ENCODE data around the gene HORMAD2. TPM values are rescaled to one million over a fixed set of nuclear protein-coding genes. Genes with fewer than 3 reads are reported as not detected.
"Not testable (repeated sequence)": the region's sequence is repeated elsewhere in the genome, so short reads cannot be mapped to it uniquely, and the experiment has no call there.

HORMAD2 gene
- total RNA-seq, 4 donors from 2014 or later: not detected

DNA sequence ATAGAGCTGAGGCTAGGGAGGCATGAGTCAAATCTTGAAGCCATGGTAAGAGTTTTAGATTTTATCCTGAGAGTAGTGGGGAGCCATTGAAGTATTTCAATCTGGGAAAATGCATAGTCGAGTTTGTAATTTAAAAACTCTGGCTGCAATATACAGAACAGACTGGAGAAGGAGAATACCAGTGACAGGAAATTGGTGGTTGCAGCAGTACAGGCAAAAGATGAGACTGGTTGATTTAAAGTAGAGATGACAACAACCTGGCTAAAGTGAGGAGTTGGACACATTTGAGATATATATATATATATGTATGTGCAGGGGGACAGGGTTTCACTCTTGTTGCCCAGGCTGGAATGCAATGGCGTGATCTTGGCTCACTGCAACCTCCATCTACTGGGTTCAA lies 6.2 kb downstream of the HORMAD2 start:
- no peak for DNase-seq (ENCODE audit: extremely low spot score)
- intact Hi-C loops (cut with DNase I): loop anchor here (10.0 kb wide), 1 partner anchor 452 kb away; no protein-coding TSS in a partner anchor
- no peak overlapping the region for H3K4me3 ChIP-seq
- TF ChIP-seq, protein P1, sequence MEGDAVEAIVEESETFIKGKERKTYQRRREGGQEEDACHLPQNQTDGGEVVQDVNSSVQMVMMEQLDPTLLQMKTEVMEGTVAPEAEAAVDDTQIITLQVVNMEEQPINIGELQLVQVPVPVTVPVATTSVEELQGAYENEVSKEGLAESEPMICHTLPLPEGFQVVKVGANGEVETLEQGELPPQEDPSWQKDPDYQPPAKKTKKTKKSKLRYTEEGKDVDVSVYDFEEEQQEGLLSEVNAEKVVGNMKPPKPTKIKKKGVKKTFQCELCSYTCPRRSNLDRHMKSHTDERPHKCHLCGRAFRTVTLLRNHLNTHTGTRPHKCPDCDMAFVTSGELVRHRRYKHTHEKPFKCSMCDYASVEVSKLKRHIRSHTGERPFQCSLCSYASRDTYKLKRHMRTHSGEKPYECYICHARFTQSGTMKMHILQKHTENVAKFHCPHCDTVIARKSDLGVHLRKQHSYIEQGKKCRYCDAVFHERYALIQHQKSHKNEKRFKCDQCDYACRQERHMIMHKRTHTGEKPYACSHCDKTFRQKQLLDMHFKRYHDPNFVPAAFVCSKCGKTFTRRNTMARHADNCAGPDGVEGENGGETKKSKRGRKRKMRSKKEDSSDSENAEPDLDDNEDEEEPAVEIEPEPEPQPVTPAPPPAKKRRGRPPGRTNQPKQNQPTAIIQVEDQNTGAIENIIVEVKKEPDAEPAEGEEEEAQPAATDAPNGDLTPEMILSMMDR (IDR thresholded peaks at IDR 0.05): no peak
- TF ChIP-seq POLR2A (IDR thresholded peaks at IDR 0.05; ENCODE audit: low read depth): no peak
- no peak for TF ChIP-seq POLR2AphosphoS5 (IDR thresholded peaks at IDR 0.05)
- TF ChIP-seq EP300 (IDR thresholded peaks at IDR 0.05): no peak
- no peaks in the 10 kb centered on the region for H3K36me3 ChIP-seq
- H3K9me3 ChIP-seq: peaks cover 0 to 5% (median 0%) of the 10 kb centered on the region in 4 donors
- WGBS: 79% methylated on average over 2 of the region's 2 CpGs
- H3K4me1 ChIP-seq: peaks cover 0 to 9% (median 0%) of the 10 kb centered on the region in 4 donors
- no peak overlapping the region for H3K27ac ChIP-seq (replicated peaks in 1 of 4)
- peaks cover 0 to 10% (median 0%) of the 10 kb centered on the region in 4 donors for H3K27me3 ChIP-seq

GRCh38 chr22:30087037-30087436 lies 6.8 kb downstream of the HORMAD2 start:
- not testable (repeated sequence) for H3K4me1 ChIP-seq; H3K27me3 ChIP-seq; H3K36me3 ChIP-seq; H3K9me3 ChIP-seq; H3K27ac ChIP-seq (replicated peaks in 1 of 4); DNase-seq (ENCODE audit: extremely low spot score); H3K4me3 ChIP-seq
- 85% methylated on average over 5 of the region's 5 CpGs for WGBS
- intact Hi-C loops (cut with DNase I): loop anchor here (10.0 kb wide), 1 partner anchor 452 kb away; no protein-coding TSS in a partner anchor

GRCh38 chr22:30087611-30088010 lies 7.3 kb downstream of the HORMAD2 start:
- no peak overlapping the region for H3K4me3 ChIP-seq
- no peaks in the 10 kb centered on the region for H3K36me3 ChIP-seq
- peaks cover 0 to 9% (median 0%) of the 10 kb centered on the region in 4 donors for H3K4me1 ChIP-seq
- H3K27me3 ChIP-seq: peaks cover 0 to 7% (median 0%) of the 10 kb centered on the region in 4 donors
- no peak for DNase-seq (ENCODE audit: extremely low spot score)
- H3K27ac ChIP-seq (replicated peaks in 1 of 4): no peak overlapping the region
- TF ChIP-seq POLR2A (IDR thresholded peaks at IDR 0.05; ENCODE audit: low read depth) (no peak), EP300 (IDR thresholded peaks at IDR 0.05) (no peak), POLR2AphosphoS5 (IDR thresholded peaks at IDR 0.05) (no peak)
- TF ChIP-seq, protein P1 (IDR thresholded peaks at IDR 0.05): no peak
- intact Hi-C loops (cut with DNase I): loop anchor here (10.0 kb wide), 1 partner anchor 453 kb away; no protein-coding TSS in a partner anchor
- H3K9me3 ChIP-seq: peaks cover 0 to 5% (median 2%) of the 10 kb centered on the region in 4 donors

DNA sequence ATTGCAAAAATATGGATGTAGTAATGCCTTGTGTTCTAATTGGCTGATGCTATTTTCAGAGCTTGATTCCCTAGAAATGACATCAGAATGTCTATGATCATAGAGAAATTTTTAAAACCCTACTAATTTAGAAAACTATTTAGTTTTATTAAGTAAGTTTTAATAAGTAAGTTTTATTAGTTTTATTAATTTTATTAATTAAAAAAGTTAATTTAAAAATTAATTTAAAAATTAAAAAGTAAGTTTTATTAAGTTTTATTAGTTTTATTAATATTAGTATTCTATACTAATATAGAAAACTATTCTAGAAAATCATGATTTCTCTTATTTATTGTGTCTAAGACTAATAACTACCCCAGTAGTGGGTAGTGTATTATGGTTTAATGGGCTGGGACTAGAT lies 8.2 kb downstream of the HORMAD2 start:
- no peak overlapping the region for H3K27ac ChIP-seq (replicated peaks in 1 of 4)
- peaks cover 0 to 7% (median 0%) of the 10 kb centered on the region in 4 donors for H3K27me3 ChIP-seq
- peaks cover 0 to 5% (median 5%) of the 10 kb centered on the region in 4 donors for H3K9me3 ChIP-seq
- intact Hi-C loops (cut with DNase I): loop anchor here (10.0 kb wide), 1 partner anchor 454 kb away; no protein-coding TSS in a partner anchor
- H3K36me3 ChIP-seq: no peaks in the 10 kb centered on the region
- DNase-seq (ENCODE audit: extremely low spot score): no peak
- no peak overlapping the region for H3K4me3 ChIP-seq
- no peak for TF ChIP-seq POLR2A (IDR thresholded peaks at IDR 0.05; ENCODE audit: low read depth)
- TF ChIP-seq, protein P1 (IDR thresholded peaks at IDR 0.05): no peak
- no peak for TF ChIP-seq EP300 (IDR thresholded peaks at IDR 0.05)
- no peak for TF ChIP-seq POLR2AphosphoS5 (IDR thresholded peaks at IDR 0.05)
- H3K4me1 ChIP-seq: peaks cover 0 to 9% (median 0%) of the 10 kb centered on the region in 4 donors

GRCh38 chr22:30089655-30089974 lies 9.4 kb downstream of the HORMAD2 start:
- peaks cover 0 to 9% (median 0%) of the 10 kb centered on the region in 4 donors for H3K4me1 ChIP-seq
- H3K27me3 ChIP-seq: peaks cover 0 to 14% (median 0%) of the 10 kb centered on the region in 4 donors
- DNase-seq (ENCODE audit: extremely low spot score): no peak
- 74% methylated on average over 1 of the region's 1 CpG for WGBS
- H3K9me3 ChIP-seq: peaks cover 0 to 5% (median 2%) of the 10 kb centered on the region in 4 donors
- H3K4me3 ChIP-seq: no peak overlapping the region
- H3K36me3 ChIP-seq: no peaks in the 10 kb centered on the region
- intact Hi-C loops (cut with DNase I): loop anchor here (10.0 kb wide), 1 partner anchor 455 kb away; no protein-coding TSS in a partner anchor
- TF ChIP-seq POLR2AphosphoS5 (IDR thresholded peaks at IDR 0.05): no peak
- TF ChIP-seq EP300 (IDR thresholded peaks at IDR 0.05): no peak
- TF ChIP-seq, protein P1 (IDR thresholded peaks at IDR 0.05): no peak
- no peak for TF ChIP-seq POLR2A (IDR thresholded peaks at IDR 0.05; ENCODE audit: low read depth)
- peak overlapping the region in 1 of 4 donors; percentile 43 for H3K27ac ChIP-seq (replicated peaks in 1 of 4)
